ENCODE data around the gene ZNF343.

ZNF343 gene

GRCh38 chr20:2470423-2471193 lies 38.1 kb downstream of the ZNF343 start, which contains the start of gene SNRPB:
Gene SNRPB (minus strand): TSS chr20:2470789. CDS start chr20:2470690, 99 bp downstream.
- DNase-seq = peak; percentile 99

- DNase-seq = peak; percentile 47
Measured at GRCh38 chr20:2469991-2470422, 38.7 kb downstream of the ZNF343 start.

DNA sequence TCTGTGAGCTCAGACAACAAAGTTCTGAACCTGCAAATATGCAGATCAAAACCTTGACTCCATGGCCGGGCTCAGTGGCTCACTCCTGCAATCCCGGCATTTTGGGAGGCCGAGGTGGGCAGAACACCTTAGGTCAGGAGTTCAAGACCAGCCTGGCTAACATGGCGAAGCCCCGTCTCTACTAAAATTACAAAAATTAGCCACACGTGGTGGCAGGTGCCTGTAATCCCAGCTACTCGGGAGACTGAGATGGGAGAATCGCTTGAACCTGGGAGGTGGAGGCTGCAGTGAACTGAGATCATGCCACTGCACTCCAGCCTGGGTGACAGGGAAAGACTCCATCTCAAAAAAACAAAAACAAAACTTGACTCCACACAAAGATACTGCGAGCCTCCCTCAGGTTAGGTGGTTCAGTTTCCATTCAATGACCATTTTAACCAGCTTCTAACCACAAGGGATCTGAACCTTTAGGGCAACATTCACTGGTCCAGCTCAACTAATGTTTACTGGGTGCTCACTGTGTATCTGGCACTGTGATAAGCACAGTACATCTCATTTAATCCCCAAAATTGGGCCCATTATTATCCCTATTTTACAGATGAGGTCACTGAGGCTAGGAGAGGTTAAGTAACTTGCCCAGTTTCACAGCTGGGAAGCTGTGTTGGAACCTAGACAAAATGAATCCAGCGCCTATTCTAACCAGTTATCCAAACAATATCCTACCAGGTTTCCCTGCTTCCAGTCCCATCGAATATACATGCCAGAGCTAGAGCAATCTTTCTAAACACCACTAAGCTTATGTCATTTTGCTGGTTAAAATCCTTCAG lies 39.9 kb downstream of the ZNF343 start:
- DNase-seq = no peak

DNA sequence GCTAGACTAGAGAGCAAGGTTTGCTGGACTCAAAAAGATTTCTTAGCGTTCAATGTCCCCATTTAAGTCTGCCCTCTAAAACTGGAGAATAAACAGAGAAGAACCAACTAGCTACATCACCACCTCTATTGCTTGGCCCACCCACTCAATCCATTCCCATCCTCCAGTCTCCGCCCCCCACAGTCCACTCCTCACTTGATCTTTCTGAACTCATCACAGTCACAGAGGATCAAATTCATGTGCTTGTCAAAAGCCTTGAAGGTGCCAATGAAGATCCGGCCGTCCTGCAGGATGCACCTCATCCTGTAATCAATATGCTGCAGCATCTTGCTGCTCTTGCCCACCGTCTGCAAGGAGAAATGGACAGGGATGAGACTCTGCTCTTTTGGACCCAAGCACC lies 41.3 kb downstream of the ZNF343 start:
- DNase-seq = no peak

DNA sequence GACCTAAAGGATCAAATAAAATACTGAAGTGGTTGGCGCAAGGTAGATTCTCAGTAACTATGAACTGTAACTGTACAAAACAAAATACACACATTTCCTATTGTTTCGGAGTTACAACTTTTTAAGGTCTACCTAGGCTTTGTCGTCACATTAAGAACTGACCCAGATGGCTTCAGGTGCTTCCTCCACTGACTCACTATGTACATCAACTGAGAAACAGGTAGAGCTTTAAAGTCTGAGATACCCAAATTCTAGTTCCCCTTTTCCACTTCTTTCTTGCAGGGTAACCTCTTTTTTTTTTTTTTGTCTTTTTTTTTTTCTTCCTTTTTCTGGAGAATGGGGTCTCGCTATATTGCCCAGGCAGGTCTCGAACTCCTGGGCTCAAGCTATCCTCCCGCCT lies 43.6 kb downstream of the ZNF343 start:
- no peak for DNase-seq

- no peak for DNase-seq
Measured at GRCh38 chr20:2463616-2464365, 44.9 kb downstream of the ZNF343 start.

GRCh38 chr20:2462484-2462883 lies 46.2 kb downstream of the ZNF343 start:
- DNase-seq = no peak

GRCh38 chr20:2460752-2461424 lies 47.8 kb downstream of the ZNF343 start:
- DNase-seq = no peak

DNA sequence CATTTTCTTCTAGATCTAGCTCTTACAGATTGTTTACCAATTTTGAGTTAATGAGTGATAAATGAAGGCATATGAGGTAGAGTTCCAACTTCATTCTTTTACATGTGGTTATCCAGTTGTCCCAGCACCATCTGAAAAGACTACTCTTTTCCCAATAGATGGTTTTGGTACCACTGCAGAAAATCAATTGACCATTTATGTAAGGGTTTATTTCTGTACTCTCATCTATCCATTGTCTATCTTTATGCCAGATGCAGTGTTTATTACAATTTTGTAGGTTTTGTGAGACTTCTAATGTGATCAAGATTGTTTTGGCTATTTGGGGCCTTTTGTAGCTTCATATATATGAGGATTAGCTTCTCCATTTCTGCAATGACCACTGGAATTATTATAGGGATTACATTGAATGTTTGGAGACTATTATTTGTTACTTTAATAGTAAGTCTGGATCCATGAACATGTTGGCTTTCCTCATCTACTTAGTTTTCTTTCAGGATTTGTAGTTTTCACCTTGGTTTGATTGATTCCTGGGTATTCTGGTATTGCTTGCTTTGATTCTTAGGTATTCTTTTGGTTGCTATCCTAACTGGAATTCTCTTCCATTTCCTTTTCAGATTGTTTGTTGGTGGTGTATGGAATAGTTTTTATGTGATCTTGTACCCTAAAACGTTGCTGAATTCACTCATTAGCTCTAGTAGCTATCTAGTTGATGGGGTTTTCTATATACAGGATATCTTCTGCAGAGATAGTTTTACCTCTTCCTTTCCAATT lies 48.5 kb downstream of the ZNF343 start:
- DNase-seq = no peak

GRCh38 chr20:2458919-2459499 lies 49.7 kb downstream of the ZNF343 start:
- DNase-seq = no peak

DNA sequence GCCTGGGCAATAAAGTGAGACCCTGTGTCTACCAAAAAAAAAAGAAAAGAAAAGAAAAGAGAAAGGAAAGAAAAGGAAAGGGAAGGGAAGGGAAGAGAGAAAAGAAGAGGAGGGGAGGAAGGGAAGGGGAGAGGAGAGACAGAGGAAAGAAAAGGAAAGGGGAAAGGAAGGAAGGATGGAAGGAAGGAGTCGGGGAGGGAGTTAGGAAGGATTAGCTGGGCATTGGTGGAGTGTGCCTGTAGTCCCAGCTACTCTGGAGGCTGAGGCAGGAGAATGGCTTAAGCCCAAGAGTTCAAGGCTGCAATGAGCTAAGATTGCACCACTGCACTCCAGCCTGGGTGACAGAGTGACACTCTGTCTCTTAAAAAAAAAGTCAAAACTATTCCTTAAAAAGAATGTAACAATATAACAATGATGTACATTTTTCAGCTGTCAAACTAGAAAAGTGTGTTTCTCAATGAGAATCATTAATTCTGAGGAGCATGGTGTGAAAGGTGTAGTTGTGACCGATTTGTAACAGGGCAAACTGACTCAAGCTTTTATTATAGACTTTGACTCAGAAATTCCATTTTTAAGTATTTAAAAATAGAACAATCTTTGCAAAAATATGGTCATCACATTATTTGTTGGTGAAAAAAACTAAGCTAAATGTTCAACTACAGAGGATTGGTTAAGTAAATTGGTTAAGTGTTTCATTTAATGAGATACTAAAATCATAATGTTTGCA lies 52.8 kb downstream of the ZNF343 start:
- DNase-seq = no peak

GRCh38 chr20:2453792-2454191 lies 54.9 kb downstream of the ZNF343 start:
- no peak for DNase-seq

GRCh38 chr20:2451939-2452732 lies 56.6 kb downstream of the ZNF343 start:
- DNase-seq = peak; percentile 92

- no peak for DNase-seq
Measured at GRCh38 chr20:2451422-2451821, 57.3 kb downstream of the ZNF343 start.

GRCh38 chr20:2449386-2449785 lies 59.3 kb downstream of the ZNF343 start:
- no peak for DNase-seq

DNA sequence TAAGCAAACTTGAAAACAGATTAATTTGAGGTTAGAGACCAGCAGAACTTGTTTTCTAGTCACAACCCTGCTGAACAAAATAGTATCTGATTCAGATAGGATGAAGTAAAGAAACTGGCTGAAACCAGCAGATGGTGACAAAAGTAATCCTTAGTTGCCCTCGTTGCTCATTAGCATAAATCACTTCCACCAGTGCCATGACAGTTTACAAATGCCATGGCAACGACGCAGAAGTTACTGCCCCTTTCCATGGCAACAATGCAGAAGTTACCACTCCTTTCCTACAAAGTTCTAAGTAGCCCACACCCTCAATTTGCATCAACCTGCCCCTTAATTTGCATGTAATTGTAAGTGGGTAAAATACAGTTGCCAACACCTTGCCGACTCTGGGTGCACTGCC lies 61.9 kb downstream of the ZNF343 start:
- DNase-seq = no peak

Data from NCI-H748 treated with DMSO at 0.1 percent for 48 hours (cell line).